GM12875 (cell line): ENCODE measurements around the gene ERN1.

Experiments
- H3K4me3 ChIP-seq: one replicate; pipeline ENCODE4 v1.5.1; 2011; ENCODE audit warnings: low read depth, low read length, control low read depth
- CTCF ChIP-seq: IDR thresholded peaks from 2 replicates; pipeline ENCODE4 v1.5.1; 2011; ENCODE audit warnings: low read depth, mild to moderate bottlenecking, control low read depth, inconsistent platforms, low read length, moderate library complexity, borderline replicate concordance; ENCODE audit not compliant: insufficient read depth

Gene ERN1

GRCh38 chr17:64075913-64076312, 54.0 kb downstream of the ERN1 start:
- H3K4me3 ChIP-seq, result no peak overlapping the region
- TF ChIP-seq CTCF, result no peak

- TF ChIP-seq CTCF, result no peak
- no peak overlapping the region for H3K4me3 ChIP-seq
Observed at GRCh38 chr17:64074704-64075426, 55.1 kb downstream of the ERN1 start.

GRCh38 chr17:64073771-64074703, 55.9 kb downstream of the ERN1 start:
- no peak overlapping the region for H3K4me3 ChIP-seq
- TF ChIP-seq CTCF, result no peak

- TF ChIP-seq CTCF, result no peak
- H3K4me3 ChIP-seq, result no peak overlapping the region
Observed at GRCh38 chr17:64071111-64071510, 58.8 kb downstream of the ERN1 start.

- no peak overlapping the region for H3K4me3 ChIP-seq
- TF ChIP-seq CTCF, result no peak
Observed at GRCh38 chr17:64070213-64070612, 59.7 kb downstream of the ERN1 start.

- no peak overlapping the region for H3K4me3 ChIP-seq
- no peak for TF ChIP-seq CTCF
Observed at GRCh38 chr17:64069143-64069542, 60.8 kb downstream of the ERN1 start.
